Effector CD4-positive, alpha-beta T cell (primary cell): Measurements from ENCODE around the gene NRARP.

ENCODE experiments used
- DNase-seq: peaks from one replicate; pipeline ENCODE4 v3.0.0-alpha.2; 2020

Gene NRARP

GRCh38 chr9:137255448-137256114 lies 46.5 kb downstream of the NRARP start:
- DNase-seq, result no peak

DNA sequence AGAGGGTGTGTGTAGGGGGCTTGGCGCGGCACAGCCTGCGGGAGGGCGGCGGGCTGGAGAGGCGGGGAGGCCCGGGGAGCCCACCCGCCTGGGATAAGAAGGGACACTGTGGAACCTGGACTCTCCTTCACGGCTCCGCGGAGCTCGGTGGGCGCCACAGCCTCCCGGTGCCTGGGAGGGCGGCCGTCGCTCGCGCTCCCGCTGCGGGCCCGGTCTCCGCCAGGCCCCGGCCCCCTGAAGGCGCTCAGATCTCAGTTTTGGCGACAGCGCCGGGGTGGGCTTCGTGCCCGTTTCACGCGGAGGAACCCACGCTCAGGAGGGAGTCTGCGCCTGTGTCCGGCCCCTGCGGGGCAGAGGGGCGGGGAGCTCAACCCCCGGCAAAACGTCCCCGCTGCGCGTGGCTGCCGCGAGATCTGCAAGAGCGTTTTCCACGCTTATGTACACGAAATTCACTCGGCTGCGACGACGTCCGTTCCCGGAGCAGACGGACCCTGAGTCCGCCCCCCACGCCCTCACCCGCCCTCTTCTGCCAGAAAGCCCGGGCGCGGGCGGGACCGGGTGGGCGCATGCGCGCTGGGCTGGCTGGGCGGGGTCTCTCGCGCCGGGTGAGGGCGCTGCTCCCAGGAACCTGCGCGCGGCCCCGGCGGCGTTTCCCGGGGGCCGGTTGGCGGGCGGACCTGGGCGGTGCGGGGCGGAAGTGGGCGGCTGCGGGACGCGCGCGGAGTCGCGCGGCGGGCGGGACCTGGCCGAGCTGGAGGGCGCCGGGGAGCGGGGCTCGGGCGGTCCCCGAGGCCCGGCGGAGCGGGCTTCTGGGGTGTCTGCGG lies 47.2 kb downstream of the NRARP start, which contains the start of gene NELFB:
TSS of gene NELFB (plus strand) at position 704 of the 824 bp plus-strand sequence.
- peak; percentile 95 for DNase-seq

GRCh38 chr9:137253717-137254623 lies 48.1 kb downstream of the NRARP start:
- DNase-seq, result no peak

DNA sequence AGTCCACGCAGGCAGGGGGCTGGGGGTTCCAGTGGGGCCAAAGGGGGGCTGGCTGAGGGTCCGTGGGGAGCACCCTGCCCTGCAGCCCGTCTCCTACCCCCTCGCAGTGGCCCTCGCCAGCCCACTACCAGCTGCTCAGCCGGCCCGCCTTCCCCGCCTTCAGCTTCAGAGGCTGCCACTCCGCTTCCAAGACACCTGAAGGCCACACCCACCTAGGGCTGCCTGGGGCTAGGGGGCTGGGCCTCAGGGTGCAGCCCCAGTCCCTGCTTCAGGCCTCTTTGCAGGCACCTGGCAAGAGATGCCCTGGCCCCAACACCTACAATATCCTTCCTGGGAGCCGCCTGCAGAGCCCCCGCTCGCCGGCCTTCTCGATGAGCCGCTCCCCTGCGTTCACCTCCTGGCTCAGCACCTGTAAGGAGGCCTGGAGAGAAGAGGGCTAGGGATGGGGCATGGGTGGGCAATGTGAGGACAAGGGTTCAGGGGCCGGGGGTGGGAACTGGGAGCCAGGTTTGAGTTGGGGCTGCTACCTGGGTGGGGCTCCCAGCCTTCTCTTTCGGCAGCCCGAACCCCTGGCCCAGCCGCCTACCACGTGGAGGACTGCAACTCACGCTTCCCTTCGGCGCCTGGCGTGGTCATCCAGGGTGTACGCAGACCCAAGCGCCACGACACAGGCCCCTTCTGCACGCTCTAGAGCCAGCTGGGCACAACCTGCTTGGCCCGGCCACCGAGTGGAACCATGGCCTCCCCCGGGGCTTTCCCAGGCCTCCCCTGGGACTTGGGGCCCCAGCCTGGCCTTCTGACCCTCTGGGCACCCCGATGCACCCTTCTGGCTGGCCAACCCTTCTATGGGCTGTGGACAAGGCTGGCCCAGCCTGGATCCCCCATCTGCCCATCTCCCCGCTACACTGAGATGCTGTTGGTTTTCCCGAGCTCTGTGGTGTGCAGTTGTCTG lies 49.2 kb downstream of the NRARP start:
- no peak for DNase-seq

GRCh38 chr9:137251490-137252268 lies 50.4 kb downstream of the NRARP start:
- no peak for DNase-seq

GRCh38 chr9:137251194-137251461 lies 50.9 kb downstream of the NRARP start, which contains the start of gene STPG3:
Gene STPG3, plus strand, starts transcription at chr9:137251286. Its CDS starts 1 bp downstream, at chr9:137251287.
- no peak for DNase-seq

DNA sequence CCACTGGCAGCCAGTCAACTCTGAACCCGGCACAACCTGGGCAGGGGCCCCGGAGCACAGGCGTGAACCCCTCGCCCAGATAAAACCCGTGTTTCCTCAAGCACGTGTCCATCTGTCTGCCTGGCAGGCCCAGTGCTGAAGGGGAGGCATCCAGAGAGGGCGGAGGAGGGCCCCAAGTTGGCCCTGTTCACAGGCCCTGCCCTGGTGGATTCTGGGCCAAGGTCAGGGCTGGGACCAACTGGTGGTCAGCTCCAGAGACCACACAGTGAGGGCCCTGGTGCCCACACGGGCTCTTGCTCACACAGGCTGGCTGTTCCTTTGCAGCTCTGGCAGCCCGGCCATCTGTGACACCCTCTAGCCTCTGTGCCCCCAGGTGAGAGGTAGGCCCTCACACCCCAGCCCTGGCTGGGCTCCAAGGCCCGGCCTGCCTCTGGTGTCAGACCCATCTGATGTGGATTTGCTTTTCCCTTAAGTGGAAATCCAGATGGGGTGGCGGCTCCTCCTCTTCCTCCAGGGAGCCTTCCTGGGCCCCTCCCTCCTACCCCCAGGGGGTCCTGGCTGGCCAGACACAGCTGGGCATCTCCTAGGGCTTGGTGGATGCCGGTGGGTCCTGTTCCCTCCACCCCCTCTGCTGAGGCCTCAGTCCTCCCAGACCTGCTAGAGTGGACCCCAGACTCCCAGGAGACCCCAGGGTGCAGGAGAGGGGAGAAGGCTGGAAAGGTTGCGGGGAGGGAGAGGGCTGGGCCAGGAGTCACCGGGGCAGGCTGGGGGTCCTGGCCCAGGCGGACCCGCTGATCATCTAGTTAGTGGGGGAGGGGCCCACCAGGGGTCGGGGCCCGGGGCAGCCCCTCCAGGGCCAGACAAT lies 51.5 kb downstream of the NRARP start:
- no peak for DNase-seq
